Measurements from ENCODE around the gene YEATS4. TPM values are rescaled to one million over a fixed set of nuclear protein-coding genes. Genes with fewer than 3 reads are reported as not detected.
A peak's percentile ranks its signal among the peaks of the same experiment; 100 is the strongest.

Gene YEATS4
- total and polyA plus RNA-seq, 2 experiments from 2014 or later, result 17.2 to 60.4 TPM

DNA sequence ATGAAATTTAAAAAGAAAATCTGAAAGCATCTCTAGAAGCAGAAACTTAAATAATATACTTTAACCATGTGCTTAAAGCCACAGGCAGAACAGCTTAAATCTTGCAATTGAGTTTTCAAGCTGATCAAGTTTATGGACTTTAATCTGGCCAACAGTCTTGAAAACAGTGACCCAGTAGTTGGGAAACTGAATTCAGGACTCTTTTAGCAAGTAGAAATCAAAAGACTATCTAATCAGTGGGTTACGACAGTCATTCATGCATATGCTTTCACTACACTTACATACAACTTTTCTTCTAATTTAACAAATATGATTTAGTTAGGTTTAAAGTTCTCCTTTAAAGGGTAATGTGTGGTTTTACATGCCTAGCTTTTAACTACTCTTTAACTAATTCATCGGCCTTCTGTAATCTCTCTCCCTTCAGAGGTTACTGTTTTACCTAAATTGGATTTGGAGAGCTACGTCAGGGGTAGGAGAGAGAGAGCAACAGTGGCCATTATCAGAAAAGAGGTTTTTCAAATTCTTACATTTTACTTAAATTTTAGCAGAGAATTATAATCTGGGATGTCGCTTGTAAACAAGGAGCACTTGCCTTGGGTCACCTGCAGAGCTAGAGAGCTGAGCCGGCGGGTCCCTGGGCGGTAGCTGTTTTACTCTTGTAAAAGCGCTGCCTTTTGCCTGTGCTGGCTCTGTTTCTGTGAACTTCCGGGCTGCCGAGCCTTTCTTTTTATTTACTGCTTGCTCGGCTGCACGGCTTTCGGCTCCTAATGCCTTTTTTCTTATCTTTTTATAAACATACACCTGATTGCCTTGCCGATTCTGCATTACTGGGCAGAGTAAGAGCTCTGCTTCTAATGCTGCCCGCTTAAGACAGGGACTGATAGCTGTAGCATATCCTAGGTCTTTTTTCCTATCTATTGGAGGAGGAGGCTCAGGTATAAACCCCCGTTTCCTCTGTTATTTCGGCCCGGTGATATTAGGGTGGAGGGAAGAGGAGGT is 28.8 kb upstream of the YEATS4 start:
- Histone ChIP-seq H3K27ac (no peak overlapping the region), H3K9ac (no peak overlapping the region), H3K9me3 (ENCODE audit: low read depth) (no peaks in the 10 kb centered on the region), H3K4me1 (ENCODE audit: insufficient read depth) (no peaks in the 10 kb centered on the region), H3K4me2 (ENCODE audit: unreplicated experiment) (peak overlapping the region; percentile 81), H3K79me2 (ENCODE audit: insufficient read depth) (no peaks in the 10 kb centered on the region), H2AFZ (peak overlapping the region; percentile 73), H3F3A (ENCODE audit: insufficient read depth) (no peaks in the 10 kb centered on the region), H3K9me2 (ENCODE audit: insufficient read depth) (no peaks in the 10 kb centered on the region), H3K36me3 (ENCODE audit: low read depth) (no peaks in the 10 kb centered on the region), H4K20me1 (ENCODE audit: insufficient read depth) (no peaks in the 10 kb centered on the region), H3K4me3 (peak overlapping the region; percentile 62), H3K27me3 (replicated peaks; ENCODE audit: insufficient read depth) (peaks cover 52% of the 10 kb centered on the region)
- no peak for TF ChIP-seq EZH2 (IDR thresholded peaks at IDR 0.05; ENCODE audit: insufficient read depth, poor library complexity, severe bottlenecking)
- no peak for TF ChIP-seq EZH2phosphoT487 (IDR thresholded peaks at IDR 0.05; ENCODE audit: insufficient read depth, low read depth)
- DNase-seq, result peak; percentile 28
- in situ Hi-C loops (cut with MboI), result no loop called here
- 7 to 9% methylated on average over 18 of the region's 18 CpGs for WGBS, 2 experiments (ENCODE audit: low coverage in 1 of 2, low lambda C conversion rate in 2 of 2, missing lambda C conversion rate in 2 of 2)

DNA sequence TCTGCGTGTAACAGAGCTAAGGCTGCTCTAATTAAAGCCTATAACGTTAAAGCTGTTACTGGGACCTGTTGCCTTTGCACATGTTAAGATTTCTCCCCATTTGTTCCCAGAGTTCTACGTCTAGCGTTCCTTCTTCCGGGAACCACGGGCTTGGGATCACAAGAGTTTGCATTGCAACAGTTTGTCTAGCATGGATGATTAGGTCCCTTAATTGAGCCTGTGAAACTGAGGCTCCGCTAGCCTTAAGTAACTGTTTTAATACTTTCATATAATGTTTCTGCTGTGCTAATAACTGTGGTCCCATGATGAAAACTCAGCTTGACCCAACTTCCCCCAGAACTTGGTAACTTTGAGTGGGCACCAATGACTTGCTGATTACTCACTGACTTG is 28.0 kb upstream of the YEATS4 start:
- peak; percentile 11 for DNase-seq
- Histone ChIP-seq H3K36me3 (ENCODE audit: low read depth) (no peaks in the 10 kb centered on the region), H3K9ac (no peak overlapping the region), H3K79me2 (ENCODE audit: insufficient read depth) (no peaks in the 10 kb centered on the region), H3K9me2 (ENCODE audit: insufficient read depth) (no peaks in the 10 kb centered on the region), H3K4me3 (peak overlapping the region; percentile 62), H3K27ac (no peak overlapping the region), H3K9me3 (ENCODE audit: low read depth) (no peaks in the 10 kb centered on the region), H3F3A (ENCODE audit: insufficient read depth) (no peaks in the 10 kb centered on the region), H3K4me2 (ENCODE audit: unreplicated experiment) (peak overlapping the region; percentile 81), H2AFZ (peak overlapping the region; percentile 73), H4K20me1 (ENCODE audit: insufficient read depth) (no peaks in the 10 kb centered on the region), H3K27me3 (replicated peaks; ENCODE audit: insufficient read depth) (peaks cover 52% of the 10 kb centered on the region), H3K4me1 (ENCODE audit: insufficient read depth) (no peaks in the 10 kb centered on the region)
- no peak for TF ChIP-seq EZH2 (IDR thresholded peaks at IDR 0.05; ENCODE audit: insufficient read depth, poor library complexity, severe bottlenecking)
- no peak for TF ChIP-seq EZH2phosphoT487 (IDR thresholded peaks at IDR 0.05; ENCODE audit: insufficient read depth, low read depth)
- in situ Hi-C loops (cut with MboI), result no loop called here
- WGBS, 2 experiments (ENCODE audit: low coverage in 1 of 2, low lambda C conversion rate in 2 of 2, missing lambda C conversion rate in 2 of 2), result 4% methylated on average over 7 of the region's 7 CpGs

DNA sequence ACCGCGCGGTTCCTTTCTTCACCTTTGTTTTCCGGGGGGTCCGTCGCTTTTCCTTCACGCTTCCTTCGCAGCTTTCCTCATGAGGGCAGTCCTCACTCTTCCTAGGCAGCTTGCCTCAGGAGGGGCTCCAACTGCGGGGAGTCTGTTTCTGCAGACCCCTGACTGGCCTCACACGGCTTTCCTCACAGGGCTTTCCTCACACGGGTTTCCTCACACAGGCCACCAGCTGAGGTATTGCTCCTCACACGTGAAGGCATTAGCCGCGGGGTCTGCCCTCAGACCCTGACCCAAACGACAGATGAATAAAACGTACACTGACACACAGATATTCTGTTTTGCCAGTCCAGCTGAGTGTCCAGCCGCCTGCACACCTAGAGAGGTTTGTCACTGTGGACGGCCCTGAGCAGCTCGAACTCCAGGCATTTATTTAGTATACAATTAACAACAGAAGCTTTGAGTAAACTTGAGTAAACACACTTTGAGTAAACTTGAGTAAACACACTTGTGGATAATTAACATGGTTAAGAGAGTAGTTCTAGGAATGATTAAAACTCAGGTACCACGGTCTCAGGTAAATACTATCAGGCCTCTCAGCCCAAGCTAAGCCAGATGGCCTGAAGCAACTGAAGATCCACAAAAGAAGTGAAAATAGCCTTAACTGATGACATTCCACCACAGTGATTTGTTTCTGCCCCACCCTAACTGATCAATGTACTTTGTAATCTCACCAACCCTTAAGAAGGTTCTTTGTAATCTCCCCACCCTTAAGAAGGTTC is 27.4 kb upstream of the YEATS4 start:
- in situ Hi-C loops (cut with MboI), result no loop called here
- no peaks in the 10 kb centered on the region for H4K20me1 ChIP-seq (ENCODE audit: insufficient read depth)
- WGBS, 2 experiments (ENCODE audit: low coverage in 1 of 2, low lambda C conversion rate in 2 of 2, missing lambda C conversion rate in 2 of 2), result 47 to 52% methylated on average over 20 of the region's 20 CpGs
- TF ChIP-seq EZH2phosphoT487 (IDR thresholded peaks at IDR 0.05; ENCODE audit: insufficient read depth, low read depth) (no peak), EZH2 (IDR thresholded peaks at IDR 0.05; ENCODE audit: insufficient read depth, poor library complexity, severe bottlenecking) (no peak)
- H3K27me3 ChIP-seq (replicated peaks; ENCODE audit: insufficient read depth), result peaks cover 52% of the 10 kb centered on the region
- no peaks in the 10 kb centered on the region for H3K79me2 ChIP-seq (ENCODE audit: insufficient read depth)
- H3K36me3 ChIP-seq (ENCODE audit: low read depth), result no peaks in the 10 kb centered on the region
- H3K9me2 ChIP-seq (ENCODE audit: insufficient read depth), result no peaks in the 10 kb centered on the region
- no peak overlapping the region for H3K9ac ChIP-seq
- DNase-seq, result peak; percentile 4
- H3K4me2 ChIP-seq (ENCODE audit: unreplicated experiment), result no peak overlapping the region
- H3K27ac ChIP-seq, result no peak overlapping the region
- H3K4me3 ChIP-seq, result no peak overlapping the region
- 0 out of 2 replicates have a peak overlapping the region, but pooled peaks have one; percentile 73 for H2AFZ ChIP-seq
- no peaks in the 10 kb centered on the region for H3F3A ChIP-seq (ENCODE audit: insufficient read depth)
- H3K4me1 ChIP-seq (ENCODE audit: insufficient read depth), result no peaks in the 10 kb centered on the region
- H3K9me3 ChIP-seq (ENCODE audit: low read depth), result no peaks in the 10 kb centered on the region

DNA sequence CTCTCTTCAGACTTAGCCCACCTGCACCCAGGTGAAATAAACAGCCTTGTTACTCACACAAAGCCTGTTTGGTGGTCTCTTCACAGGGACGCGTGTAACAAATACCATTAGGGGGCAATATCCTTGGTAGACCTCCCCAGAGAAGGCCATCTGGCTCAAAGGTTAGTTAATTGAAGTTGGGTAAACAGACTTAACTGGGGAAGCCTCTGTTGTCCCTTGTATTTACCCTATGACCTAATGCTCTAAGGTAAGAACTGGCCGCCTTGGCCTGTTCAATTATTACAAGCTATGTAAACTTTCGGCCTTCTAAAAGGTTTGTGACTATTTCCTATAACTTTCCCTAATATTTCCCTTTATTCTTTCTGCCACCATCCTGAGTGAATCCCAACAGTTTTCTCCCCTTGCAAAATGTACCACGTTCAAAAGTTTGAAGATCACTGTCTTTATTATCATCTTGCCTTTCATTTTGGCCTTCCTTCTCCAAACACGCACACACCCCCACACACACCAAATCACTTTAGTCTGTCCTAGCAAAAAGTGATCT is 26.7 kb upstream of the YEATS4 start:
- H3K4me3 ChIP-seq, result no peak overlapping the region
- no peaks in the 10 kb centered on the region for H3K36me3 ChIP-seq (ENCODE audit: low read depth)
- DNase-seq, result no peak
- H3K9me2 ChIP-seq (ENCODE audit: insufficient read depth), result no peaks in the 10 kb centered on the region
- no peaks in the 10 kb centered on the region for H3F3A ChIP-seq (ENCODE audit: insufficient read depth)
- no peak overlapping the region for H3K27ac ChIP-seq
- peaks cover 47% of the 10 kb centered on the region for H3K27me3 ChIP-seq (replicated peaks; ENCODE audit: insufficient read depth)
- 73 to 76% methylated on average over 6 of the region's 6 CpGs for WGBS, 2 experiments (ENCODE audit: low coverage in 1 of 2, low lambda C conversion rate in 2 of 2, missing lambda C conversion rate in 2 of 2)
- H2AFZ ChIP-seq, result no peak overlapping the region
- in situ Hi-C loops (cut with MboI), result no loop called here
- H3K79me2 ChIP-seq (ENCODE audit: insufficient read depth), result no peaks in the 10 kb centered on the region
- no peak overlapping the region for H3K9ac ChIP-seq
- H4K20me1 ChIP-seq (ENCODE audit: insufficient read depth), result no peaks in the 10 kb centered on the region
- H3K9me3 ChIP-seq (ENCODE audit: low read depth), result no peaks in the 10 kb centered on the region
- TF ChIP-seq EZH2 (IDR thresholded peaks at IDR 0.05; ENCODE audit: insufficient read depth, poor library complexity, severe bottlenecking), result no peak
- no peak for TF ChIP-seq EZH2phosphoT487 (IDR thresholded peaks at IDR 0.05; ENCODE audit: insufficient read depth, low read depth)
- no peak overlapping the region for H3K4me2 ChIP-seq (ENCODE audit: unreplicated experiment)
- H3K4me1 ChIP-seq (ENCODE audit: insufficient read depth), result no peaks in the 10 kb centered on the region
